ENCODE results near the gene TYK2.

DNA sequence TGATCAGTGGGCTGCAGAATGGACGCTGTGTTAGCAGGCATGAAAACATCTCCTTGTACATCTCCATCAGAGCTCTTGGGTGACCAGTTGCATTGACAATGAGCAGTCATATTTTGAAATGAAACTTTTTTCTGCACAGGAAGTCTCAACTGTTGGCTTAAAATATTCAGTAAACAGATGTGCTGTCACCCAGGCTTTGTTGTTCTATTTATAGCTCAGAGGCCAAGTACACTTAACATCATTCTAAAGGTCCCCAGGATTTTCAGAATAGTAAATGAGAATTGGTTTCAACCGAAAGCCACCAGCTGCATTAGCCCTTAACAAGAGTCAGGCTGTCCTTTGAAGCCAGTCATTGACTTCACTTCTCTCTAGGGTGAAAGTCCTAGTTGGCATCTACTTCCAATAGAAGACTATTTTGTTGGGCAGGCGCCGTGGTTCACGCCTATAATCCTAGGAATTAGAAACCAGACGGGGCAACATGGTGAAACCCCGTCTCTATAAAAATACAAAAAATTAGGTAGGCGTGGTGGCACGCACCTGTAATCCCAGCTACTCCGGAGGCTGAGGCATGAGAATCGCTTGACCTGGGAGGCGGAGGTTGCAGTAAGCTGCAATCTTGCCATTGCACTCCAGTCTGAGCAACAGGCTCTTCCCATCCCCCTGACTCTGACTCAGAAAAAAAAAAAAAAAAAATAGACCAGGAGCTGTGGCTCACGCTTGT, 32.0 kb upstream of the TYK2 start:
- TF ChIP-seq EP300 (IDR thresholded peaks at IDR 0.05) (no peak), CTCF (IDR thresholded peaks at IDR 0.05) (no peak), POLR2A (IDR thresholded peaks at IDR 0.05) (no peak)

All from ovary (tissue), 3 donors.